GM10248 (cell line): Measurements from ENCODE around the gene LAMC1.

Experiments used
- CTCF ChIA-PET: fragments of 300-600 bp; sonication (Branson Sonifier 250); formaldehyde crosslinking; extraction: SDS; loops from one replicate; lab custom pipeline; 2021; ENCODE audit warnings: antibody characterized with exemption; lab: Yijun Ruan, JAX
- POLR2A ChIA-PET: fragments of 350-650 bp; sonication (Branson Sonifier 250); formaldehyde crosslinking; extraction: SDS; loops from one replicate; lab custom pipeline; 2020; ENCODE audit warnings: antibody characterized with exemption; lab: Yijun Ruan, JAX
- DNase-seq: peaks from one replicate; pipeline ENCODE4 v3.0.0; 2012; ENCODE audit errors: extremely low spot score
- CTCF ChIP-seq: IDR thresholded peaks from 2 replicates; pipeline ENCODE4 v1.5.1; 2012; ENCODE audit warnings: mild to moderate bottlenecking, low read depth; ENCODE audit errors: extremely low read depth, missing control alignments, control extremely low read depth

The LAMC1 gene

GRCh38 chr1:183089025-183089639 lies 65.9 kb downstream of the LAMC1 start:
- POLR2A ChIA-PET, result no interaction called here
- CTCF ChIA-PET, result interaction anchor here (1.2 to 1.7 kb wide), 2 partner anchors 9 to 16 kb away, joined by 3 to 5 read pairs; no protein-coding TSS in a partner anchor
- no peak for TF ChIP-seq CTCF
- DNase-seq, result no peak

GRCh38 chr1:183090391-183091006 lies 67.3 kb downstream of the LAMC1 start:
- CTCF ChIA-PET, result interaction anchor here (1.7 kb wide), 1 partner anchor 10 kb away, joined by 5 read pairs; no protein-coding TSS in a partner anchor

GRCh38 chr1:183091181-183091580 lies 68.0 kb downstream of the LAMC1 start:
- no peak for TF ChIP-seq CTCF
- ChIA-PET POLR2A (no interaction called here), CTCF (interaction anchor here (1.7 to 2.1 kb wide), 2 partner anchors 11 to 19 kb away, joined by 5 read pairs; no protein-coding TSS in a partner anchor)
- DNase-seq, result no peak

More at GRCh38 chr1:183090391-183091006, 67.3 kb downstream of the LAMC1 start:
- no peak for TF ChIP-seq CTCF
- DNase-seq, result no peak
- POLR2A ChIA-PET, result no interaction called here

- DNase-seq, result no peak
- ChIA-PET CTCF (interaction anchor here (1.4 to 2.1 kb wide), 2 partner anchors 15 to 17 kb away, joined by 3 to 5 read pairs; no protein-coding TSS in a partner anchor), POLR2A (no interaction called here)
- no peak for TF ChIP-seq CTCF
Measured at GRCh38 chr1:183092350-183092749, 69.1 kb downstream of the LAMC1 start.

- ChIA-PET POLR2A (no interaction called here), CTCF (interaction anchor here (0.9 to 3.3 kb wide), 4 partner anchors 12 to 19 kb away, joined by 3 to 11 read pairs (median 4); no protein-coding TSS in a partner anchor)
- no peak for TF ChIP-seq CTCF
- DNase-seq, result no peak
Measured at GRCh38 chr1:183093066-183093668, 69.9 kb downstream of the LAMC1 start.

GRCh38 chr1:183093786-183094298 lies 70.6 kb downstream of the LAMC1 start:
- DNase-seq, result no peak
- TF ChIP-seq CTCF, result no peak
- ChIA-PET POLR2A (no interaction called here), CTCF (interaction anchor here (0.9 to 3.3 kb wide), 2 partner anchors 11 to 20 kb away, joined by 3 to 11 read pairs; no protein-coding TSS in a partner anchor)
